Adrenal gland (tissue), 5 donors: ENCODE measurements around the gene HHIPL1.

Source experiments
- CTCF ChIP-seq, 6 experiments: fragments of 450-650 bp in 4 of 6; fragments of 200-600 bp in 2 of 6; sonication (generic) in 1 of 6; IDR thresholded peaks; 1 replicate in 5 of 6; 2 replicates in 1 of 6; pipeline versions ENCODE4 v1.5.1 to v1.8.0; 2016 to 2021; ENCODE audit warnings: antibody characterized with exemption in 6 of 6, mild to moderate bottlenecking in 2 of 6, moderate library complexity in 1 of 6
- POLR2A ChIP-seq, 2 donors: fragments of 450-650 bp; IDR thresholded peaks; one replicate each; pipeline ENCODE4 v1.6.1; 2017; ENCODE audit warnings: antibody characterized with exemption in 2 of 2, mild to moderate bottlenecking in 2 of 2, moderate library complexity in 1 of 2
- donor health status: DM: no; HTN: no; CAD: no.

DNA sequence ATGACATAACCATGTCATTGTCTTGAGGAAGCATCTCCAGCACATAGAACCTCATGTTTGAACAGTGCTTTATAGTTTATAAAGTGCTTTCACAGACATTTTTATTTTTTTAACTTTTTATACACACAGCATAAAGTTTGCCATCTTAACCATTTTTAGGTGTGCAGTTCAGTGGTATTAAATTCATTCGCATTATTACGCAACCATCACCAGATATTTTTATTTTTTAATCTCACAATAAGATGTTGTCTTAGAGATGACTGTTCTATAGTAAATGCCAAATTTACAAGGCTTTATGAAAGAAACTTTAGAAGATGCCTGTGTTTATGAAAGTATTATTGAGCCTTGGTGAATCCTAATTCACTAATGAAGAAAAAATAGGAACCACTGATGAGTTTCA is 59.1 kb downstream of the HHIPL1 start:
- TF ChIP-seq CTCF (IDR thresholded peaks at IDR 0.05) (no peak), POLR2A (IDR thresholded peaks at IDR 0.05) (no peak)
